ENCODE measurements around the gene PRUNE1.
A peak's percentile ranks its signal among the peaks of the same experiment; 100 is the strongest.

Gene PRUNE1

GRCh38 chr1:151007853-151008243, 401 bp upstream of the PRUNE1 start:
- no peak for DNase-seq

- no peak for DNase-seq
Observed at GRCh38 chr1:151009206-151009587, 948 bp downstream of the PRUNE1 start.

- DNase-seq = no peak
Observed at GRCh38 chr1:151009674-151010345, 1.6 kb downstream of the PRUNE1 start.

GRCh38 chr1:151010346-151010726, 2.1 kb downstream of the PRUNE1 start:
- no peak for DNase-seq

GRCh38 chr1:151011154-151011850, 3.1 kb downstream of the PRUNE1 start:
- no peak for DNase-seq

- no peak for DNase-seq
Observed at GRCh38 chr1:151012684-151013471, 4.6 kb downstream of the PRUNE1 start.

- peak; percentile 84 for DNase-seq
Observed at GRCh38 chr1:151013518-151013917, 5.3 kb downstream of the PRUNE1 start.

GRCh38 chr1:151024540-151025146, 16.4 kb downstream of the PRUNE1 start:
- peak; percentile 33 for DNase-seq

- DNase-seq = no peak
Observed at GRCh38 chr1:151026460-151026859, 18.2 kb downstream of the PRUNE1 start.

- no peak for DNase-seq
Observed at GRCh38 chr1:151032164-151032563, 23.9 kb downstream of the PRUNE1 start.

GRCh38 chr1:151035167-151035566, 26.9 kb downstream of the PRUNE1 start:
- DNase-seq = no peak

GRCh38 chr1:151036356-151036755, 28.1 kb downstream of the PRUNE1 start, which contains the start of gene BNIPL:
Gene BNIPL (plus strand): TSS chr1:151036586. CDS start chr1:151036726, 140 bp downstream.
- DNase-seq = no peak

- DNase-seq = no peak
Observed at GRCh38 chr1:151037032-151037431, 28.8 kb downstream of the PRUNE1 start.

GRCh38 chr1:151039521-151039920, 31.3 kb downstream of the PRUNE1 start:
- DNase-seq = no peak

GRCh38 chr1:151043163-151043562, 34.9 kb downstream of the PRUNE1 start:
- no peak for DNase-seq

- DNase-seq = peak; percentile 60
Observed at GRCh38 chr1:151047591-151047924, 39.3 kb downstream of the PRUNE1 start, which contains the start of gene C1orf56. Gene C1orf56 (plus strand): TSS chr1:151047751. CDS start chr1:151047848, 97 bp downstream.

- no peak for DNase-seq
Observed at GRCh38 chr1:151047925-151048644, 39.8 kb downstream of the PRUNE1 start.

- no peak for DNase-seq
Observed at GRCh38 chr1:151048645-151049032, 40.4 kb downstream of the PRUNE1 start.

- DNase-seq = no peak
Observed at GRCh38 chr1:151049458-151049857, 41.2 kb downstream of the PRUNE1 start.

- DNase-seq = no peak
Observed at GRCh38 chr1:151050051-151050688, 41.9 kb downstream of the PRUNE1 start.

GRCh38 chr1:151051356-151052009, 43.2 kb downstream of the PRUNE1 start:
- DNase-seq = no peak

Data from NCI-H187 treated with DMSO at 0.1 percent for 48 hours (cell line).